ENCODE data around the gene RPS21. TPM values are rescaled to one million over a fixed set of nuclear protein-coding genes. Genes with fewer than 3 reads are reported as not detected.
A peak's percentile ranks its signal among the peaks of the same experiment; 100 is the strongest.

The RPS21 gene
- total and polyA plus RNA-seq, 9 of the 15 experiments (the other 6 are each of a cell fraction or from before 2014, with no cell fraction given) = 1,380 to 5,647 (median 3,091) TPM

DNA sequence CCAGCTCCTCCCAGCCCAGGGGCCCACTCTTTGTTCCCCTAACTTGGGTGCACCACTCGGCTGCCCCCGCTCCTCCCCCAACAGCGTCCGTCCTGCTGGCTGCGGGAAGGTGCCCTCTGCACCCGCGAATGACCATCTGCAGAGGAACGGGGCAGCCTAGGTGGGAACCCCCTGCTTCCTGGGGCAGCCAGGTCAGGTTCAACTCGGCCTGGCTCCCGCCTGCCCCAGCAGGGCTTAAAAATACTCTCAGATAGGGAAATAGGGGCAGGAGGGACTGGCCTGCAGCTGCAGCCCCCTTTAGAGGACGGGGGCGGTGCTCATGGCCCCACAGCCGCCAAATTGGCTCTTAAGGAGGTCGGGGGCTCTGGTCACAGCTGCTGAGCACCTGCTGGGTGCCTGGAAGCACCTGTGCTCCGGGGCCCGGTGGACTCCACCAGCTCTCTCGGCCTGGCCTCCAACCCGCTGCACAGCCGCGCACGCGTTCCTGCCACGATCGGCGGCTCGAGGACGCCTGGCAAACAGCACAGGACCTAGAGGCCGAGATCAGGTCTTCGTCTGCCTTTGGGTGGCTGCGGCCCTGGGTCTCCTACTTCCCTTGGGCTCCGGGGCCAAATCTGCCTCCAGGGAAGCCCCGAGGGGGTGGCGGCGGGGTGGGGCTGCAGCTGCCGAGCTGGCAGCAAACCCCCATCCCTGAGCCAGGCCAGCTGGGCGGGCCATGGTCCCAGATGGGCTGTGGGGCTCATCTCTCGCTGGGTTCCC is 19.1 kb upstream of the RPS21 start (continued):
- TF ChIP-seq, protein P1, sequence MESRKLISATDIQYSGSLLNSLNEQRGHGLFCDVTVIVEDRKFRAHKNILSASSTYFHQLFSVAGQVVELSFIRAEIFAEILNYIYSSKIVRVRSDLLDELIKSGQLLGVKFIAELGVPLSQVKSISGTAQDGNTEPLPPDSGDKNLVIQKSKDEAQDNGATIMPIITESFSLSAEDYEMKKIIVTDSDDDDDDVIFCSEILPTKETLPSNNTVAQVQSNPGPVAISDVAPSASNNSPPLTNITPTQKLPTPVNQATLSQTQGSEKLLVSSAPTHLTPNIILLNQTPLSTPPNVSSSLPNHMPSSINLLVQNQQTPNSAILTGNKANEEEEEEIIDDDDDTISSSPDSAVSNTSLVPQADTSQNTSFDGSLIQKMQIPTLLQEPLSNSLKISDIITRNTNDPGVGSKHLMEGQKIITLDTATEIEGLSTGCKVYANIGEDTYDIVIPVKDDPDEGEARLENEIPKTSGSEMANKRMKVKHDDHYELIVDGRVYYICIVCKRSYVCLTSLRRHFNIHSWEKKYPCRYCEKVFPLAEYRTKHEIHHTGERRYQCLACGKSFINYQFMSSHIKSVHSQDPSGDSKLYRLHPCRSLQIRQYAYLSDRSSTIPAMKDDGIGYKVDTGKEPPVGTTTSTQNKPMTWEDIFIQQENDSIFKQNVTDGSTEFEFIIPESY (CRISPR knock-in tag; IDR thresholded peaks at IDR 0.05) = peak; percentile 98
- TF ChIP-seq, protein P2, sequence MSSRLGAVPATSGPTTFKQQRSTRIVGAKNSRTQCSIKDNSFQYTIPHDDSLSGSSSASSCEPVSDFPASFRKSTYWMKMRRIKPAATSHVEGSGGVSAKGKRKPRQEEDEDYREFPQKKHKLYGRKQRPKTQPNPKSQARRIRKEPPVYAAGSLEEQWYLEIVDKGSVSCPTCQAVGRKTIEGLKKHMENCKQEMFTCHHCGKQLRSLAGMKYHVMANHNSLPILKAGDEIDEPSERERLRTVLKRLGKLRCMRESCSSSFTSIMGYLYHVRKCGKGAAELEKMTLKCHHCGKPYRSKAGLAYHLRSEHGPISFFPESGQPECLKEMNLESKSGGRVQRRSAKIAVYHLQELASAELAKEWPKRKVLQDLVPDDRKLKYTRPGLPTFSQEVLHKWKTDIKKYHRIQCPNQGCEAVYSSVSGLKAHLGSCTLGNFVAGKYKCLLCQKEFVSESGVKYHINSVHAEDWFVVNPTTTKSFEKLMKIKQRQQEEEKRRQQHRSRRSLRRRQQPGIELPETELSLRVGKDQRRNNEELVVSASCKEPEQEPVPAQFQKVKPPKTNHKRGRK (tag; IDR thresholded peaks at IDR 0.05) = no peak
- TF ChIP-seq FOXA3 (CRISPR knock-in tag; conservative IDR thresholded peaks at IDR 0.05 in 1 of 2, IDR thresholded peaks at IDR 0.05 in 1 of 2) (no peak), KLF1 (tag; IDR thresholded peaks at IDR 0.05) (no peak), FIP1L1 (IDR thresholded peaks at IDR 0.05; ENCODE audit: low read depth, low read length, poor library complexity, severe bottlenecking) (peak; percentile 10), MCM2 (IDR thresholded peaks at IDR 0.05; ENCODE audit: low read depth) (no peak), ZNF79 (CRISPR knock-in tag; IDR thresholded peaks at IDR 0.05; ENCODE audit: low read depth) (no peak), HEY1 (CRISPR knock-in tag; IDR thresholded peaks at IDR 0.05; ENCODE audit: borderline replicate concordance) (no peak), TOE1 (IDR thresholded peaks at IDR 0.05; ENCODE audit: borderline replicate concordance) (no peak), TOE1 (CRISPR knock-in tag; IDR thresholded peaks at IDR 0.05; ENCODE audit: borderline replicate concordance, low read depth) (no peak), DDX20 (tag; IDR thresholded peaks at IDR 0.05; ENCODE audit: low read depth) (no peak), DIDO1 (tag; IDR thresholded peaks at IDR 0.05; ENCODE audit: low read depth) (no peak), HIVEP1 (CRISPR knock-in tag; IDR thresholded peaks at IDR 0.05) (no peak), RAD51 (IDR thresholded peaks at IDR 0.05; ENCODE audit: borderline replicate concordance, low read depth) (no peak)
- TF ChIP-seq, protein P3, sequence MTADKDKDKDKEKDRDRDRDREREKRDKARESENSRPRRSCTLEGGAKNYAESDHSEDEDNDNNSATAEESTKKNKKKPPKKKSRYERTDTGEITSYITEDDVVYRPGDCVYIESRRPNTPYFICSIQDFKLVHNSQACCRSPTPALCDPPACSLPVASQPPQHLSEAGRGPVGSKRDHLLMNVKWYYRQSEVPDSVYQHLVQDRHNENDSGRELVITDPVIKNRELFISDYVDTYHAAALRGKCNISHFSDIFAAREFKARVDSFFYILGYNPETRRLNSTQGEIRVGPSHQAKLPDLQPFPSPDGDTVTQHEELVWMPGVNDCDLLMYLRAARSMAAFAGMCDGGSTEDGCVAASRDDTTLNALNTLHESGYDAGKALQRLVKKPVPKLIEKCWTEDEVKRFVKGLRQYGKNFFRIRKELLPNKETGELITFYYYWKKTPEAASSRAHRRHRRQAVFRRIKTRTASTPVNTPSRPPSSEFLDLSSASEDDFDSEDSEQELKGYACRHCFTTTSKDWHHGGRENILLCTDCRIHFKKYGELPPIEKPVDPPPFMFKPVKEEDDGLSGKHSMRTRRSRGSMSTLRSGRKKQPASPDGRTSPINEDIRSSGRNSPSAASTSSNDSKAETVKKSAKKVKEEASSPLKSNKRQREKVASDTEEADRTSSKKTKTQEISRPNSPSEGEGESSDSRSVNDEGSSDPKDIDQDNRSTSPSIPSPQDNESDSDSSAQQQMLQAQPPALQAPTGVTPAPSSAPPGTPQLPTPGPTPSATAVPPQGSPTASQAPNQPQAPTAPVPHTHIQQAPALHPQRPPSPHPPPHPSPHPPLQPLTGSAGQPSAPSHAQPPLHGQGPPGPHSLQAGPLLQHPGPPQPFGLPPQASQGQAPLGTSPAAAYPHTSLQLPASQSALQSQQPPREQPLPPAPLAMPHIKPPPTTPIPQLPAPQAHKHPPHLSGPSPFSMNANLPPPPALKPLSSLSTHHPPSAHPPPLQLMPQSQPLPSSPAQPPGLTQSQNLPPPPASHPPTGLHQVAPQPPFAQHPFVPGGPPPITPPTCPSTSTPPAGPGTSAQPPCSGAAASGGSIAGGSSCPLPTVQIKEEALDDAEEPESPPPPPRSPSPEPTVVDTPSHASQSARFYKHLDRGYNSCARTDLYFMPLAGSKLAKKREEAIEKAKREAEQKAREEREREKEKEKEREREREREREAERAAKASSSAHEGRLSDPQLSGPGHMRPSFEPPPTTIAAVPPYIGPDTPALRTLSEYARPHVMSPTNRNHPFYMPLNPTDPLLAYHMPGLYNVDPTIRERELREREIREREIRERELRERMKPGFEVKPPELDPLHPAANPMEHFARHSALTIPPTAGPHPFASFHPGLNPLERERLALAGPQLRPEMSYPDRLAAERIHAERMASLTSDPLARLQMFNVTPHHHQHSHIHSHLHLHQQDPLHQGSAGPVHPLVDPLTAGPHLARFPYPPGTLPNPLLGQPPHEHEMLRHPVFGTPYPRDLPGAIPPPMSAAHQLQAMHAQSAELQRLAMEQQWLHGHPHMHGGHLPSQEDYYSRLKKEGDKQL (CRISPR knock-in tag; IDR thresholded peaks at IDR 0.05; ENCODE audit: borderline replicate concordance) = no peak
- TF ChIP-seq, protein P4, sequence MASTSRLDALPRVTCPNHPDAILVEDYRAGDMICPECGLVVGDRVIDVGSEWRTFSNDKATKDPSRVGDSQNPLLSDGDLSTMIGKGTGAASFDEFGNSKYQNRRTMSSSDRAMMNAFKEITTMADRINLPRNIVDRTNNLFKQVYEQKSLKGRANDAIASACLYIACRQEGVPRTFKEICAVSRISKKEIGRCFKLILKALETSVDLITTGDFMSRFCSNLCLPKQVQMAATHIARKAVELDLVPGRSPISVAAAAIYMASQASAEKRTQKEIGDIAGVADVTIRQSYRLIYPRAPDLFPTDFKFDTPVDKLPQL (IDR thresholded peaks at IDR 0.05; ENCODE audit: extremely low read depth, insufficient read length) = no peak
